SK-N-SH treated with all-trans-retinoic acid at 6 μM for 48 hours (cell line): Measurements from ENCODE around the gene RSRP1.

Experiments used
- ATAC-seq: fragments of 200-7000 bp; cut with Tn5 transposase; 3 replicates; pipeline ENCODE4 v1.9.1; 2020; ENCODE audit warnings: mild to moderate bottlenecking, moderate library complexity
- ARNTL ChIP-seq: fragments of 450-650 bp; formaldehyde crosslinking; IDR thresholded peaks from 2 replicates; pipeline ENCODE4 v1.5.0; 2020; ENCODE audit warnings: low read depth, mild to moderate bottlenecking, moderate library complexity, borderline replicate concordance
- BACH2 ChIP-seq: fragments of 250-450 bp; sonication (Bioruptor Pico); IDR thresholded peaks from 2 replicates; pipeline ENCODE4 v1.9.0; 2021; ENCODE audit warnings: mild to moderate bottlenecking, borderline replicate concordance
- CREB5 ChIP-seq: fragments of 250-450 bp; sonication (Bioruptor Pico); IDR thresholded peaks from 2 replicates; pipeline ENCODE4 v1.5.1; 2020; ENCODE audit warnings: low read depth, mild to moderate bottlenecking, moderate library complexity
- CSDC2 ChIP-seq: fragments of 250-450 bp; sonication (Bioruptor Pico); IDR thresholded peaks from 2 replicates; pipeline ENCODE4 v1.5.0; 2020; ENCODE audit warnings: mild to moderate bottlenecking, moderate library complexity
- ESRRG ChIP-seq: fragments of 250-450 bp; sonication (Bioruptor Pico); IDR thresholded peaks from 2 replicates; pipeline ENCODE4 v1.6.1; 2021; ENCODE audit warnings: mild to moderate bottlenecking
- GLIS3 ChIP-seq: fragments of 250-450 bp; sonication (Bioruptor Pico); IDR thresholded peaks from 2 replicates; pipeline ENCODE4 v1.5.0; 2020; ENCODE audit warnings: mild to moderate bottlenecking, moderate library complexity
- OSR1 ChIP-seq: fragments of 250-450 bp; sonication (Bioruptor Pico); IDR thresholded peaks from 2 replicates; pipeline ENCODE4 v1.8.0; 2022; ENCODE audit warnings: moderate library complexity, mild to moderate bottlenecking, inconsistent platforms
- PATZ1 ChIP-seq: fragments of 250-450 bp; sonication (Bioruptor Pico); IDR thresholded peaks from 2 replicates; pipeline ENCODE4 v1.8.0; 2020; ENCODE audit warnings: mild to moderate bottlenecking, moderate library complexity, borderline replicate concordance
- POU6F1 ChIP-seq: fragments of 250-450 bp; sonication (Bioruptor Pico); IDR thresholded peaks from 2 replicates; pipeline ENCODE4 v1.8.0; 2021; ENCODE audit warnings: low read depth, mild to moderate bottlenecking, moderate library complexity, borderline replicate concordance
- PPARA ChIP-seq: fragments of 250-450 bp; sonication (Bioruptor Pico); IDR thresholded peaks from 2 replicates; pipeline ENCODE4 v1.5.0; 2020; ENCODE audit warnings: mild to moderate bottlenecking, borderline replicate concordance
- RARB ChIP-seq: fragments of 250-450 bp; sonication (Bioruptor Pico); IDR thresholded peaks from 2 replicates; pipeline ENCODE4 v1.8.0; 2021; ENCODE audit warnings: mild to moderate bottlenecking, moderate library complexity
- TCF4 ChIP-seq: fragments of 250-450 bp; sonication (Bioruptor Pico); IDR thresholded peaks from 2 replicates; pipeline ENCODE4 v1.8.0; 2021; ENCODE audit warnings: mild to moderate bottlenecking, moderate library complexity, borderline replicate concordance
- TOX ChIP-seq: fragments of 250-450 bp; sonication (Bioruptor Pico); IDR thresholded peaks from 2 replicates; pipeline ENCODE4 v1.8.0; 2021; ENCODE audit warnings: mild to moderate bottlenecking, moderate library complexity, borderline replicate concordance
- TSHZ2 ChIP-seq: fragments of 250-450 bp; sonication (Bioruptor Pico); IDR thresholded peaks from 2 replicates; pipeline ENCODE4 v1.5.0; 2020; ENCODE audit warnings: mild to moderate bottlenecking, moderate library complexity
- ZC3H10 ChIP-seq: fragments of 250-450 bp; sonication (Bioruptor Pico); IDR thresholded peaks from 2 replicates; pipeline ENCODE4 v1.5.1; 2021; ENCODE audit warnings: mild to moderate bottlenecking, moderate library complexity
- ZFP3 ChIP-seq: fragments of 250-450 bp; sonication (Bioruptor Pico); IDR thresholded peaks from 2 replicates; pipeline ENCODE4 v1.5.0; 2020; ENCODE audit warnings: mild to moderate bottlenecking, moderate library complexity
- ZFP30 ChIP-seq: fragments of 450-650 bp; formaldehyde crosslinking; IDR thresholded peaks from 2 replicates; pipeline ENCODE4 v1.5.0; 2022; ENCODE audit warnings: mild to moderate bottlenecking, moderate library complexity
- ZNF565 ChIP-seq: fragments of 450-650 bp; formaldehyde crosslinking; conservative IDR thresholded peaks from 2 replicates; pipeline ENCODE4 v1.5.0; 2020; ENCODE audit warnings: low read depth, mild to moderate bottlenecking, moderate library complexity
- ZNF70 ChIP-seq: fragments of 450-650 bp; formaldehyde crosslinking; IDR thresholded peaks from 2 replicates; pipeline ENCODE4 v1.5.0; 2020; ENCODE audit warnings: mild to moderate bottlenecking, moderate library complexity
- ZNF8 ChIP-seq: fragments of 450-650 bp; formaldehyde crosslinking; IDR thresholded peaks from 2 replicates; pipeline ENCODE4 v1.5.0; 2020; ENCODE audit warnings: mild to moderate bottlenecking, moderate library complexity

Gene RSRP1

GRCh38 chr1:25245809-25246599 lies 1.2 kb downstream of the RSRP1 start:
- peak; percentile 28 for ATAC-seq
- no peak for TF ChIP-seq ZNF565 (CRISPR knock-in tag)
- TF ChIP-seq ESRRG: no peak
- no peak for TF ChIP-seq PATZ1 (CRISPR knock-in tag)
- no peak for TF ChIP-seq ZFP30 (CRISPR knock-in tag)
- TF ChIP-seq ZFP3 (CRISPR knock-in tag): no peak
- TF ChIP-seq GLIS3 (CRISPR knock-in tag): no peak
- TF ChIP-seq ZC3H10 (CRISPR knock-in tag): no peak
- TF ChIP-seq TSHZ2 (CRISPR knock-in tag): no peak
- TF ChIP-seq ZNF70 (CRISPR knock-in tag): no peak
- TF ChIP-seq ZNF8 (CRISPR knock-in tag): no peak
- TF ChIP-seq CSDC2 (CRISPR knock-in tag): no peak
- no peak for TF ChIP-seq TOX (CRISPR knock-in tag)
- no peak for TF ChIP-seq TCF4 (CRISPR knock-in tag)

GRCh38 chr1:25245393-25245792 lies 1.9 kb downstream of the RSRP1 start:
- TF ChIP-seq RARB (CRISPR knock-in tag) (no peak), BACH2 (CRISPR knock-in tag) (no peak), TSHZ2 (CRISPR knock-in tag) (no peak)
- ATAC-seq: no peak

- no peak for ATAC-seq
- TF ChIP-seq TCF4 (CRISPR knock-in tag) (peak; percentile 93), ARNTL (CRISPR knock-in tag) (no peak), TOX (CRISPR knock-in tag) (no peak), TSHZ2 (CRISPR knock-in tag) (peak; percentile 41; the same call in 1 of the 2 replicates), PPARA (CRISPR knock-in tag) (no peak), CSDC2 (CRISPR knock-in tag) (no peak), RARB (CRISPR knock-in tag) (no peak), ZNF8 (CRISPR knock-in tag) (no peak), POU6F1 (CRISPR knock-in tag) (no peak), OSR1 (CRISPR knock-in tag) (no peak), ZFP3 (CRISPR knock-in tag) (no peak), ZNF565 (CRISPR knock-in tag) (no peak), ESRRG (no peak), CREB5 (CRISPR knock-in tag) (no peak), PATZ1 (CRISPR knock-in tag) (no peak)
- TF ChIP-seq, all 23 proteins: peak for 2
Measured at GRCh38 chr1:25243907-25244306, 3.3 kb downstream of the RSRP1 start.
